ENCODE measurements around the gene C1orf52. TPM values are rescaled to one million over a fixed set of nuclear protein-coding genes. Genes with fewer than 3 reads are reported as not detected.

The C1orf52 gene
- total and polyA plus RNA-seq, 2 of the 13 experiments (the other 11 are each of a cell fraction or from before 2014, with no cell fraction given): 19.4 to 27.4 TPM

DNA sequence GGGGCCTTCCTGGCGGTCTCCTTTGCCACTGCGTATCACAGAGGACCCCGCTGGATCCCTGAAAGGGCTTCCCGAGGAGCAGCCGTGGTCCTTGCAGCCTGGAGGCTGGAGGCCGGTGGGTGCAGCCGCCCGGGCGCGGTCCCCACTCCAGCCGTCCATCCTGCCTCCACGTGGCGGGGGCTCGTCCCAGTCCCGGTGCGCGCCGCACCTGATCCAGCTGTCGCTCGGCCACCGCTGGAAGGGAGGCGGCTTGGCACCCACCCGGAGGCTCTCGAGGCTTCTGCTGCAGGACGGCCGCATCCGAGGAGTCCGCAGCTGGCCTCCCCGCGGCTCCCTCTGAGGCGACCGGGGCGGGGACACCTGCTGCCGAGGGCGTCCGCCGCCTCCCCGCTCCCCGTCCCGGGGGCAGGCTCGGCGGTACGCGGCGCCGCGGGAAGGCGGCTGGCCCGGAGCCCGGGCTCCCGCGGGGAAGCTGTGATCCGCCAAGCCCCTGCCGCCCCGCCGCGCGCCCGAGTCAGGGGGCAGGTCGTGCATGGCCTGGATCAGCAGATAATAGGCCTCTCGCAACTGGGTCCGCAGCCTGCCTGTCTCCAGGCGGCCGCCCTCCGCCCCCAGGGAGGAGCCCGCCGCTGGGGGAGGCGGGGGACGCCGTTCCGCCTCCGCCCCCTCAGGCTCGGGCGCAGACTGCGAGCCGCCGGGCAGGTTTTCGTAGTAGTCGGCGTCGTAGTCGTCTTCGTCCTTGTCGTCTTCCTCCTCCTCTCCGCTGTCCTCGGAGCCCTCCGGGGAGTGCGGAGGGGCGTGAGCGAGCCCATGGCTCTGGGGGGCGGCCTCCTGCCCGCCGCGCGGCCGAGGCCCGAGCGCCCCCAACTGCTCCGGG is 58.8 kb downstream of the C1orf52 start, which contains the start of gene SYDE2 (continued):
- TF ChIP-seq, protein P1, sequence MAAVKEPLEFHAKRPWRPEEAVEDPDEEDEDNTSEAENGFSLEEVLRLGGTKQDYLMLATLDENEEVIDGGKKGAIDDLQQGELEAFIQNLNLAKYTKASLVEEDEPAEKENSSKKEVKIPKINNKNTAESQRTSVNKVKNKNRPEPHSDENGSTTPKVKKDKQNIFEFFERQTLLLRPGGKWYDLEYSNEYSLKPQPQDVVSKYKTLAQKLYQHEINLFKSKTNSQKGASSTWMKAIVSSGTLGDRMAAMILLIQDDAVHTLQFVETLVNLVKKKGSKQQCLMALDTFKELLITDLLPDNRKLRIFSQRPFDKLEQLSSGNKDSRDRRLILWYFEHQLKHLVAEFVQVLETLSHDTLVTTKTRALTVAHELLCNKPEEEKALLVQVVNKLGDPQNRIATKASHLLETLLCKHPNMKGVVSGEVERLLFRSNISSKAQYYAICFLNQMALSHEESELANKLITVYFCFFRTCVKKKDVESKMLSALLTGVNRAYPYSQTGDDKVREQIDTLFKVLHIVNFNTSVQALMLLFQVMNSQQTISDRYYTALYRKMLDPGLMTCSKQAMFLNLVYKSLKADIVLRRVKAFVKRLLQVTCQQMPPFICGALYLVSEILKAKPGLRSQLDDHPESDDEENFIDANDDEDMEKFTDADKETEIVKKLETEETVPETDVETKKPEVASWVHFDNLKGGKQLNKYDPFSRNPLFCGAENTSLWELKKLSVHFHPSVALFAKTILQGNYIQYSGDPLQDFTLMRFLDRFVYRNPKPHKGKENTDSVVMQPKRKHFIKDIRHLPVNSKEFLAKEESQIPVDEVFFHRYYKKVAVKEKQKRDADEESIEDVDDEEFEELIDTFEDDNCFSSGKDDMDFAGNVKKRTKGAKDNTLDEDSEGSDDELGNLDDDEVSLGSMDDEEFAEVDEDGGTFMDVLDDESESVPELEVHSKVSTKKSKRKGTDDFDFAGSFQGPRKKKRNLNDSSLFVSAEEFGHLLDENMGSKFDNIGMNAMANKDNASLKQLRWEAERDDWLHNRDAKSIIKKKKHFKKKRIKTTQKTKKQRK (IDR thresholded peaks at IDR 0.05; ENCODE audit: low read length): no peak
- TF ChIP-seq SRY (CRISPR knock-in tag; IDR thresholded peaks at IDR 0.05) (no peak; the same call in 1 of the 2 replicates), SOX5 (CRISPR knock-in tag; IDR thresholded peaks at IDR 0.05; ENCODE audit: borderline replicate concordance) (no peak), PRDM4 (CRISPR knock-in tag; IDR thresholded peaks at IDR 0.05; ENCODE audit: borderline replicate concordance) (no peak), ZNF20 (CRISPR knock-in tag; IDR thresholded peaks at IDR 0.05) (no peak), MTA1 (CRISPR knock-in tag; IDR thresholded peaks at IDR 0.05; ENCODE audit: borderline replicate concordance) (no peak), HCFC1 (IDR thresholded peaks at IDR 0.05; ENCODE audit: low read depth, low read length) (no peak), HOXA3 (CRISPR knock-in tag; IDR thresholded peaks at IDR 0.05) (peak; percentile 5; the same call in 1 of the 2 replicates), CREBL2 (CRISPR knock-in tag; IDR thresholded peaks at IDR 0.05; ENCODE audit: borderline replicate concordance) (no peak), RXRB (CRISPR knock-in tag; IDR thresholded peaks at IDR 0.05; ENCODE audit: borderline replicate concordance) (0 out of 2 replicates have a peak, but pooled peaks have one; percentile 13), ZNF333 (CRISPR knock-in tag; IDR thresholded peaks at IDR 0.05; ENCODE audit: borderline replicate concordance) (no peak)
- TF ChIP-seq, protein P2, sequence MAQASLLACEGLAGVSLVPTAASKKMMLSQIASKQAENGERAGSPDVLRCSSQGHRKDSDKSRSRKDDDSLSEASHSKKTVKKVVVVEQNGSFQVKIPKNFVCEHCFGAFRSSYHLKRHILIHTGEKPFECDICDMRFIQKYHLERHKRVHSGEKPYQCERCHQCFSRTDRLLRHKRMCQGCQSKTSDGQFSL (CRISPR knock-in tag; IDR thresholded peaks at IDR 0.05): 0 out of 2 replicates have a peak, but pooled peaks have one; percentile 34
- TF ChIP-seq, protein P3, sequence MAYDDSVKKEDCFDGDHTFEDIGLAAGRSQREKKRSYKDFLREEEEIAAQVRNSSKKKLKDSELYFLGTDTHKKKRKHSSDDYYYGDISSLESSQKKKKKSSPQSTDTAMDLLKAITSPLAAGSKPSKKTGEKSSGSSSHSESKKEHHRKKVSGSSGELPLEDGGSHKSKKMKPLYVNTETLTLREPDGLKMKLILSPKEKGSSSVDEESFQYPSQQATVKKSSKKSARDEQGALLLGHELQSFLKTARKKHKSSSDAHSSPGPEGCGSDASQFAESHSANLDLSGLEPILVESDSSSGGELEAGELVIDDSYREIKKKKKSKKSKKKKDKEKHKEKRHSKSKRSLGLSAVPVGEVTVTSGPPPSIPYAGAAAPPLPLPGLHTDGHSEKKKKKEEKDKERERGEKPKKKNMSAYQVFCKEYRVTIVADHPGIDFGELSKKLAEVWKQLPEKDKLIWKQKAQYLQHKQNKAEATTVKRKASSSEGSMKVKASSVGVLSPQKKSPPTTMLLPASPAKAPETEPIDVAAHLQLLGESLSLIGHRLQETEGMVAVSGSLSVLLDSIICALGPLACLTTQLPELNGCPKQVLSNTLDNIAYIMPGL (CRISPR knock-in tag; IDR thresholded peaks at IDR 0.05; ENCODE audit: borderline replicate concordance in 1 of 2, low read depth in 1 of 2): peak in 1 of 2 experiments; percentile 42; a peak in 1 of 4 replicates
- TF ChIP-seq, protein P4, sequence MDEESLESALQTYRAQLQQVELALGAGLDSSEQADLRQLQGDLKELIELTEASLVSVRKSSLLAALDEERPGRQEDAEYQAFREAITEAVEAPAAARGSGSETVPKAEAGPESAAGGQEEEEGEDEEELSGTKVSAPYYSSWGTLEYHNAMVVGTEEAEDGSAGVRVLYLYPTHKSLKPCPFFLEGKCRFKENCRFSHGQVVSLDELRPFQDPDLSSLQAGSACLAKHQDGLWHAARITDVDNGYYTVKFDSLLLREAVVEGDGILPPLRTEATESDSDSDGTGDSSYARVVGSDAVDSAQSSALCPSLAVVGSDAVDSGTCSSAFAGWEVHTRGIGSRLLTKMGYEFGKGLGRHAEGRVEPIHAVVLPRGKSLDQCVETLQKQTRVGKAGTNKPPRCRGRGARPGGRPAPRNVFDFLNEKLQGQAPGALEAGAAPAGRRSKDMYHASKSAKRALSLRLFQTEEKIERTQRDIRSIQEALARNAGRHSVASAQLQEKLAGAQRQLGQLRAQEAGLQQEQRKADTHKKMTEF (CRISPR knock-in tag; IDR thresholded peaks at IDR 0.05): peak; percentile 33

Measured in HepG2 (cell line).